ENCODE measurements around the gene SYT1.
"Not testable (repeated sequence)": the region's sequence is repeated elsewhere in the genome, so short reads cannot be mapped to it uniquely, and the experiment has no call there.

The SYT1 gene

DNA sequence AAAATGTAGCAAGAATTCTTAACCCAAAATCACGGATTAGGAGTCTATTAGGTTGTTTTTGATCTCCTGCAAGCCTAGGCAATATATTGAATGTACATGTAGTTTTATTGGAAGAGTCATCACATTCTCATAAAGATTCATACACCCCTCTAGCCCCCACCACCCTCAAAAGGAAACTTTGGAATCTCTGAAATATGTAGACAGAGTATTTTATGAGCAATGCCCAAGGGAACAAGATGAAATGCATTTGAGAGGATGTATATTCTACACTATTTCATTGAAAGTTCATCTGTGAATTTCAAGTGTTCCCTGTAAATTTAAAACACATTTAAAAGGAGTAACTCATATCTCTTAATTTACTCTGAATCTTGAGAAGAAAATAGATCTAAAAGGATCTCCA lies 103.7 kb downstream of the SYT1 start:
- H3K4me3 ChIP-seq (ENCODE audit: low read length) = no peak overlapping the region
- no peak for TF ChIP-seq ZNF274 (IDR thresholded peaks at IDR 0.05; ENCODE audit: low read depth, low read length)

DNA sequence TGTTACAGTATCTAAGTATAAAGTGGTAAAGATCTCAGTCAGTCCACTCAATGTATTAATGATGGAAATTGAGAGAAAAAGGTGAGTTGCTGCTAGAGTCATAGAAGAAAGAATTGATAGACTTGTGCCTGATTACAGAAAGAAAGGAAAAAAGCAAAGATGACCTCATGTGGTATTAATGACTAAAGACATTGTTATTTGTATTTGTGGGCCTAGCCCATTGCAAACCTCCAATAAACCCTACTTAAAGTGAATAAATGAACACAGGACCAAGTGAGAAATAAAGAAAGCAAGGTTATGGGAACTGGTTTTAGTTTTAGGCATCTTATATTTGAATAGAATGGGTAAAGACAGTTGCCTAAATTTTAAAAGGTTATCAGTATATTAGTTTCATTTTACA lies 105.5 kb downstream of the SYT1 start:
- no peak for TF ChIP-seq ZNF274 (IDR thresholded peaks at IDR 0.05; ENCODE audit: low read depth, low read length)

DNA sequence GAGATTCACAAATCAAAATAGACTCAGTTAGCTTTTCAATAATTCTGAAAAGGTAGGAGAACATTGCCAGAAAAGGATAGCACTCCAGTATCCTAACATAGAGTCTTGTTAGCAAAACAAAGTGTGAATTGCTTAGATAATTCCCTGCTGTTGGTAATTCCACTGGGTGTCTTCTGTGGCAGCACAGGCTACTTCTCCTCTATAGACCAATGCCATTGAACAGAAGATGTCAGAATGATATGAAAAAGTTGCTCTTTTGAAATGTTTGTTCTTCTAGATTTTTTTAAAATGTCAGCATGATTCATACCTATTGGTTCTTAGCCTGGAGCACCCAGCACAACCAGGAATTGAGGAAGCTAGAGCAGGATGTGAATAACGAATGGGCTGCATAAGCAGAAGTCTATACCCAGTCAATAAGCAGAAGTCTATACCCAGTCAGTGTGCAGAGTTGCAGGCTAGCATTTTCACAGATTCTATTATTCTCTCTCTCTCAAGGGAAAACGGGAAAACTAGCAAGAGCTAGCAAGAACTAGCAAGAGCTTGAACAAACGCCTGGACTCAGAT lies 112.8 kb downstream of the SYT1 start:
- H3K4me3 ChIP-seq (ENCODE audit: low read length) = no peak overlapping the region

More for the DNA sequence above, 105.5 kb downstream of the SYT1 start:
- H3K4me3 ChIP-seq (ENCODE audit: low read length) = no peak overlapping the region

DNA sequence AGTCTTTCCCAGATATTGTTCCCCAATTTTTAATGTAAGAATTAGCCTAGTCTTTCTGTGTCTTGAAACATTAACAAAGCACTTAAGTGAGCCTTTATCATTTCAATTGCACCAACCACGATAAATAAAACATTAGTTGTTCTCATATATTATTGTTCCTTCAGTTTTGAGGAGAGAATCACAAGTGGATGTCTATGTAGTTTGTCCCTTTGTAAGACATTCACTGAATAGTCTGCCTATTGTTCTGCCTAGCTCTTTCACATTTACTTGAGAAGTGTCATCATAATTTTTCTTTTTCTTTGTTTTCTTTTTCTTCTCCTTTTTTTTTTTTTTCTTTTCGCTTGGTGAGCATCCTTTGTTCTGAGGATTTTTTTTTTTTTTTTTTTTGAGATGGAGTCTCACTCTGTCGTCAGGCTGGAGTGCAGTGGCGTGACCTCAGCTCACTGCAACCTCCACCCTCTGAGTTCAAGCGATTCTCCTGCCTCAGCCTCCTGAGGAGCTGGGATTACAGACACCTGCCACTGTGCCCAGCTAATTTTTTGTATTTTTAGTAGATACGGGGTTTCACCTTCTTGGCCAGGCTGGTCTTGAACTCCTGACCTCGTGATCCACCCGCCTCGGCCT lies 129.7 kb downstream of the SYT1 start:
- TF ChIP-seq ZNF274 (IDR thresholded peaks at IDR 0.05; ENCODE audit: low read depth, low read length) = no peak
- H3K4me3 ChIP-seq (ENCODE audit: low read length) = no peak overlapping the region

More for the DNA sequence above, 112.8 kb downstream of the SYT1 start:
- TF ChIP-seq ZNF274 (IDR thresholded peaks at IDR 0.05; ENCODE audit: low read depth, low read length) = no peak

DNA sequence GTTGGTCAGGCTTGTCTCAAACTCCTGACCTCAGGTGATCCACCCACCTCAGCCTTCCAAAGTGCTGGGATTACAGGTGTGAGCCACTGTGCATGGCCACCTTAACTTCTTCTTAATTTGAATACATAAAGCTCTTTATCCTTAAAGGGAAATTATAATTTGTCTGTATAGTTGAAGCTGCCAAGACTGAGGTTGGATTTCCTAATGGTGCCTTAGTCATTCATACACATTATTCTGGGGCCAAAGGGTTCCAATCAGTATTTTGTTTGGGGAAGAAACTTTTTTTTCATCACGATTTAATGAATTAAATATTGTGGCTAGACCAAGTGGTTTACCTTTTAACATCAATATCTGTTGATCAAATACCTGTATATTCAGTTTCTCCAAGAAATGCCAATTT lies 135.9 kb downstream of the SYT1 start:
- no peak for TF ChIP-seq ZNF274 (IDR thresholded peaks at IDR 0.05; ENCODE audit: low read depth, low read length)
- no peak overlapping the region for H3K4me3 ChIP-seq (ENCODE audit: low read length)

DNA sequence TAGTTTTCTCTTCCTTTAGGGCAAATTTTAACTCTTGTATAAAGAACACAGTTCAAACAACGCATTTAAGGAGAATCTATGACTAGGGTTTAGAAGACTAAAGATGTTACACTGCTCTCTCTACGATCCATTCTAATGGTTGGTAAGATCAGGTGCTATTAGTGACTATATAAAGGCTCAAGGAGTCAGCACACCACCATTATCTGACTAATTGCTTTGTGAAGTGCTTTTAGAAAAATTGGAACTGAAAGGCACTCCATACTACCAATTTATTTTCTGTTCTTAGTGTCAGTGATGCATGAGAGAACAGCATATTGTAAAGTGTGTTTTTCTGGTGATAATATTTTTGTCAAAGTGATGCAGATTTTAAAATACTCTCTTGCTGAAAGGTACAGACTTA lies 136.8 kb downstream of the SYT1 start:
- no peak overlapping the region for H3K4me3 ChIP-seq (ENCODE audit: low read length)
- no peak for TF ChIP-seq ZNF274 (IDR thresholded peaks at IDR 0.05; ENCODE audit: low read depth, low read length)

DNA sequence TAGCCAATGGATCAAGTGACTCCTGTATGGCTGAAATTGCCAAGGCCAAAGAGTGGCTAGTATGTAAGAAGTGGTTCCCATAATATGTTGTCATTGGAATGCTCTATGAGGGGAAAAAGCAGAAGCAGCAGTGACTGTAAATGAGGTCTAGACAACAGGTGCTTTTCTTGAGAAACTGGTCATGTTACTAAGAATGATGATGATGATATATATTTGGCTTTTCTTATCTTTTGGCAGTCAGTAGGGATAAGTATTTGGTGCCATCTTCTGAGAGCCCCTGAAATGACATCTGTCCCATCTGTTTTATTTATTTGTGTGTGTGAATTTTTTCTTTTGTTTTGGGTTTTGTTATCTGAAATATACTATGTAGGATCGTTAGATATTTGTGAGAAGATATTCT lies 141.7 kb downstream of the SYT1 start:
- no peak overlapping the region for H3K4me3 ChIP-seq (ENCODE audit: low read length)
- TF ChIP-seq ZNF274 (IDR thresholded peaks at IDR 0.05; ENCODE audit: low read depth, low read length) = no peak

DNA sequence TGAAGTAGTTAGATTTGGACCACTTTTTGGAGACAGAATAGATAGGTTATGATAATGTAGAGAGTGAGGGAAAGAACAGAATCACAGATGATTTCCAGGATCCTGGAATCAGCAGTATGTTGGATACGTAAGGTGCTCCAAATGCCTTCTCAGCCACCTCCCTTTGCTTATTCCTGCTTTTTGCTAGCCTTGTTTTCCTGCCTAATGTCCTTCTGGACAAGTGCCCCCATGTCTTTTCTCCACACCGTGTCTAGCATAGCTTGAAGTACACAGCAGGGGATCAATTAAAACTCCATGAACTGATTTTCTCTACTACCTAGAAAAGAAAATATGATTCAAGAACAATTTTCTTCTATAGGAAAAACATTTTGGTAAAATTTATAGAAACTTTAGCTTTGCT lies 144.0 kb downstream of the SYT1 start:
- no peak for TF ChIP-seq ZNF274 (IDR thresholded peaks at IDR 0.05; ENCODE audit: low read depth, low read length)
- no peak overlapping the region for H3K4me3 ChIP-seq (ENCODE audit: low read length)

DNA sequence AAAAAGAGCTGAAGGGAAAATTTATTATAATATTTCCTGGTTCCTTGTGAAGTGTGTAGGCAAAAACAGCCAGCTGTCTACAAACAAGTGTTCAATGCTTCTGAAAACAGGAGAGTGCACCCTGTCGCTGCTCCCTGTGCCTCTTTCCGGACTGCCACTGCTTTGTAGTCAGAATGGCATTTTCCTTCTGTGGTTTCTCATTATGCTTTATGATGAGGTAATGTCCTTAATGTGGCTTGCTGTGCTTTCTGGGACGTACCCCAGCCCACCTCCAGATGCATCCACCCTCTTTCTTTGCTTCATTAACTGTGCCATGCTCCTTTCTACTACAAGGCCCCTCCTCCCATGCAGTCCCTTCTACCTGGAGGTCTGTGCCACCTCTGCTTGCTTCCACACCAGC lies 148.1 kb downstream of the SYT1 start:
- TF ChIP-seq ZNF274 (IDR thresholded peaks at IDR 0.05; ENCODE audit: low read depth, low read length) = no peak
- H3K4me3 ChIP-seq (ENCODE audit: low read length) = no peak overlapping the region

DNA sequence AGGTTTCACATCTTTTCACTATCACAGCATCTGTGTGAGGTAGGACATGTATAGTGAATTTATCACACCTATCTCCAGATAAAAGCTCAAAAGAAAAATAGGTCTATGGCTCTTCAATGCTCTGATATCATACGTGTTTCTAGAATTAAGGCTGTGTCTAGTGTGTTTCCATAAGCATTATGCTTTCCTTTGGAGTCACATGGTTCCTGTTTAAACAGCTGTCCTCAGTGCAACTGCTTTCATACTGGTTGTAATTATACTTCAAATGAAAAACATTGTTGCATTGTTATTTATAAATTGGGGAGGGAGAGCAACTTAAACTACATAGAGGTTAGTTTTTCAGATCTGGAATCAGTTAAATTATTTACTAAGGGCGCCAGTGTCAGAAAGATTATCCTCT lies 151.6 kb downstream of the SYT1 start:
- no peak overlapping the region for H3K4me3 ChIP-seq (ENCODE audit: low read length)
- TF ChIP-seq ZNF274 (IDR thresholded peaks at IDR 0.05; ENCODE audit: low read depth, low read length) = no peak

DNA sequence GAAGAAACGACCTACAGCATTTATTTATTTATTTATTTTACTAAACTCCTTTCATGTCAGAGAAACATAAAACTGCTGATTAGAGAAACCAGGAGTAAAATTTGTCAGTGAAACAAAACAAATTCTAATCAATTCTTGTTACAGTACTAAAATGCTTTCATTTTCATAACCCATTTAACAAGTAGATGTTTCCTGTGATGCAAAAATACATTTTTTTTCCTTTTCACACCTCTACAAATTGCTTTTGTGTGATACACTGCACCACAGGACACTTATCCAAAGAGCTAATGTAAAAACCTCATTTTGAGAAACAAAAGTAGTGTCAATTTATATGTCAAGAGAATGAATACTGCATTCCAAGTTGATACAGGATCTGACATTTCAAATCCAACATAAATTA lies 155.1 kb downstream of the SYT1 start:
- no peak overlapping the region for H3K4me3 ChIP-seq (ENCODE audit: low read length)
- no peak for TF ChIP-seq ZNF274 (IDR thresholded peaks at IDR 0.05; ENCODE audit: low read depth, low read length)

DNA sequence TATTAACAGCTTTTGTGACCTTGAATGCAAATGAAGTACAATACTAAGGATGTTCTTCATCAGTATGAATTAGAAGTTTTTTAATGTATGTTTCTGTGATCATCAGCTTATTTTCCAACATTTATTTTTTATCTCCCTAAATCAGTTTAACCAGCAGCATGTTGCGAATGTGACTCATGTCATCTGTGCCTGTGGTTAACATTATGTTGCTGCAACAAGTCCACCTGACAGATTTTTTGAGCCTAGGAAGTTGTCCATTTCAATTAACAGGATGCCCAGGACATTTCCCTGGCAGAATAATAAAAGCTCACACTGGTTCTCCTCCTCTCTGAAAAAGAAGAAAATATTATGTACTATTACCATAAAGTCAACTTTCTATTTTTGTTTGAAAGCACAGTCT lies 155.5 kb downstream of the SYT1 start:
- H3K4me3 ChIP-seq (ENCODE audit: low read length) = no peak overlapping the region
- no peak for TF ChIP-seq ZNF274 (IDR thresholded peaks at IDR 0.05; ENCODE audit: low read depth, low read length)

DNA sequence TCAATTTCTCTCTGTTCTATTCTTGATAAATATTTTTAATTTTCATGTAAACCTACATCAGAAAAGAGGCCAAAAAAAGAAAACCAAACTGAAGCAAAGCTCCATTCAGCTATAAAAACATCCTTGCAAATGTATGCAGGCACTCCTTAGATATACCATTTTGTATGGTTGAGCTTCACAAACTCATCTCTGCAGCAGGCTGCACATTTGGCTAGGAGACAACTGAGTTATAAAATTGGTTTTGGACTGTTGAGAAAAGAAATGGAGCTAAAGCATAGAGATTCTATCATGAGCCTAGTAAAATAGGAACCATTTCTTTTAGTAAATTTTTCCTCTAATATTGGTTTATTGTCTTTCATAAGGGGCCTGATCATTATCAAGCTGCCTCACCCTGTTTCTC lies 156.4 kb downstream of the SYT1 start:
- H3K4me3 ChIP-seq (ENCODE audit: low read length) = no peak overlapping the region
- TF ChIP-seq ZNF274 (IDR thresholded peaks at IDR 0.05; ENCODE audit: low read depth, low read length) = no peak

DNA sequence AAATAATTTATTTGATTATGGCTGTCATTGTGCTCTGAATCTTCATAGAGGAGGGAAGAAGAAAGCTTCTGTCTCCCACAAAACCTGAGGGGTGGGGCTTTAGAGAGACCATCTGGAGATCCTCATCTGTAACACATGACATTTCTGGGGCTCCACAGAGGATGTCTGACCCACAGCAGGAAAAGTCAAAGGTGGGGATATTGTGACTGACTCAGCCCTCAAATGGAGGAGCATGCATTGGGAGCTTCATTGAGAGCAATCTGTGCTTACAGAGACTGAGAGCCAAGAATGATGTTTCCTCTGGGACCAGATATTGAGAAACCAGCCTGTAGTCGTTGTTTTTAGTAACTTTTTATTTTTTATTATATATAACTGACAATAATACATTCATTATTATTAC lies 158.7 kb downstream of the SYT1 start:
- no peak for TF ChIP-seq ZNF274 (IDR thresholded peaks at IDR 0.05; ENCODE audit: low read depth, low read length)
- H3K4me3 ChIP-seq (ENCODE audit: low read length) = no peak overlapping the region

DNA sequence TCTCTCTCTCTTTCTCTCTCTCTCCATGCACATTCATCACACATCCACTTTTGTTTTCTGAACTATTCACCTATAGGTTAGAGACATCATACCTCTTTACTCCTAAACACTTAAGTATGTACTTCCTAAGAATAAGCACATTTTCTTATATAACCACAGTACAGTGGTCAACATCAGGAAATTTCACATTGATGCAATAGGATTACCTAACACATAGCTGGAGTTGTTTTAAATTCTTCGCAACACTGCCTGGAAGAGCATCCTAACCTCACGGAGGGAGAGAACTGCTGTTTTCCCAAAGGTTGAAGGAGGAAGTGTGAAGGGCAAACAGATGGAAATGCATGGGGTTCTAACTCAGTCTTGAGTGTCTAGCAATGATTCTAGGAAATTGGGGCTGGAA lies 159.2 kb downstream of the SYT1 start:
- H3K4me3 ChIP-seq (ENCODE audit: low read length) = no peak overlapping the region
- TF ChIP-seq ZNF274 (IDR thresholded peaks at IDR 0.05; ENCODE audit: low read depth, low read length) = no peak

DNA sequence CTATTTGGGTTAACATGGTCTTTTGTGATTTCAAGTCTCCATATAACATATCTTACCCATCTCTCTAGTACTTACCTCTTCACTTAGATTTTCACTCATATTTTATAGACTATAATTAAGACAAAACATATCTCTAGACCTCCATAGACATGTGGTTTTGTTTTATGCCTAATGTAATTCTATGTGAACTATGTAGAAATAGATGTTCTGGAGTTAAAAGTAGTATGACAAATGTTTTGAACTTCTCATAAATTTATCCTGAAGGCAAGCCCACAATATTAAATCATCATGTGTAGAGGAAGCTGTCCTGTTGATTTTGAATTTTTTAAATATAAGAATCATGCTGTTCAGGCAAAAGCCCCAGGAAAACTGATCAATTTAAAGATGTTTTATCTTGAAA lies 169.2 kb downstream of the SYT1 start:
- TF ChIP-seq ZNF274 (IDR thresholded peaks at IDR 0.05; ENCODE audit: low read depth, low read length) = no peak
- no peak overlapping the region for H3K4me3 ChIP-seq (ENCODE audit: low read length)

DNA sequence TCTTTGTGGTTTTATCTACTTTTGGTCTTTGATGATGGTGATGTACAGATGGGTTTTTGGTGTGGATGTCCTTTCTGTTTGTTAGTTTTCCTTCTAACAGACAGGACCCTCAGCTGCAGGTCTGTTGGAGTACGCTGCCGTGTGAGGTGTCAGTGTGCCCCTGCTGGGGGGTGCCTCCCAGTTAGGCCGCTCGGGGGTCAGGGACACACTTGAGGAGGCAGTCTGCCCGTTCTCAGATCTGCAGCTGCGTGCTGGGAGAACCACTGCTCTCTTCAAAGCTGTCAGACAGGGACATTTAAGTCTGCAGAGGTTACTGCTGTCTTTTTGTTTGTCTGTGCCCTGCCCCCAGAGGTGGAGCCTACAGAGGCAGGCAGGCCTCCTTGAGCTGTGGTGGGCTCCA lies 180.2 kb downstream of the SYT1 start:
- H3K4me3 ChIP-seq (ENCODE audit: low read length) = not testable (repeated sequence)

DNA sequence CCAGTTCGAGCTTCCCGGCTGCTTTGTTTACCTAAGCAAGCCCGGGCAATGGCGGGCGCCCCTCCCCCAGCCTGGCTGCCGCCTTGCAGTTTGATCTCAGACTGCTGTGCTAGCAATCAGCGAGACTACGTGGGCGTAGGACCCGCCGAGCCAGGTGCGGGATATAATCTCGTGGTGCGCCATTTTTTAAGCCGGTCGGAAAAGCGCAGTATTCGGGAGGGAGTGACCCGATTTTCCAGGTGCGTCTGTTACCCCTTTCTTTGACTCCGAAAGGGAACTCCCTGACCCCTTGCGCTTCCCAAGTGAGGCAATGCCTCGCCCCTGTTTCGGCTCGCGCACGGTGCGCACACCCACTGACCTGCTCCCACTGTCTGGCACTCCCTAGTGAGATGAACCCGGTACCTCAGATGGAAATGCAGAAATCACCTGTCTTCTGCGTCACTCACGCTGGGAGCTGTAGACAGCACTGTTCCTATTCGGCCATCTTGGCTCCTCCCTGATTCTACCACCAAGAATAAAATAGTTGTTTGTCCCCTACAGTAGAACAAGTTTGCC lies 180.7 kb downstream of the SYT1 start:
- not testable (repeated sequence) for H3K4me3 ChIP-seq (ENCODE audit: low read length)

Measured in GM08714 (cell line).